GM18868 (cell line): ENCODE data around the gene MMD.
"Not testable (repeated sequence)": the region's sequence is repeated elsewhere in the genome, so short reads cannot be mapped to it uniquely, and the experiment has no call there.

ENCODE experiments used
- ATAC-seq: cut with Tn5 transposase; IDR thresholded peaks from one replicate; pipeline ENCODE4 v1.9.1; 2021; ENCODE audit warnings: mild to moderate bottlenecking, moderate library complexity; ENCODE audit not compliant: unreplicated experiment

The MMD gene

GRCh38 chr17:55424893-55425540 is 3.4 kb upstream of the MMD start:
- no peak for ATAC-seq

DNA sequence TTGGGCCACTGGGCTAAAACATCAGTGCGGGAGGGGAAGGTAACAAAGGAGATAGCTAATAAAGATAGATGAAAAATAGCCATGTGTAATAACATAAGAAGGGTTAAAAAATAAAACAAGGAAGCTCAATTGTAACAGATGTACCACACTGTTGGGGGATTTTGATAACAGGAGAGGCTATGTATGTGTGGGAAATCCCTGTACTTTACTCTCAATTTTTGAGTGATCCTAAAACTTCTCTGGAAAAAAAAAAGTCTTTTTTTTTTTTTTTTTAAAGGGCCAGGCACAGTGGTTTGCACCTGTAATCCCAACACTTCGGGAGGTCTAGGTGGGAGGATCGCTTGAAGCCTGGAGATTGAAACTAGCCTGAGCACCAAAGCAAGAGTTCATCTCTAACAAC is 1.9 kb upstream of the MMD start:
- no peak for ATAC-seq

GRCh38 chr17:55422828-55423164 is 1.2 kb upstream of the MMD start:
- not testable (repeated sequence) for ATAC-seq

- ATAC-seq: no peak
Measured at GRCh38 chr17:55420776-55421178, 858 bp downstream of the MMD start.

DNA sequence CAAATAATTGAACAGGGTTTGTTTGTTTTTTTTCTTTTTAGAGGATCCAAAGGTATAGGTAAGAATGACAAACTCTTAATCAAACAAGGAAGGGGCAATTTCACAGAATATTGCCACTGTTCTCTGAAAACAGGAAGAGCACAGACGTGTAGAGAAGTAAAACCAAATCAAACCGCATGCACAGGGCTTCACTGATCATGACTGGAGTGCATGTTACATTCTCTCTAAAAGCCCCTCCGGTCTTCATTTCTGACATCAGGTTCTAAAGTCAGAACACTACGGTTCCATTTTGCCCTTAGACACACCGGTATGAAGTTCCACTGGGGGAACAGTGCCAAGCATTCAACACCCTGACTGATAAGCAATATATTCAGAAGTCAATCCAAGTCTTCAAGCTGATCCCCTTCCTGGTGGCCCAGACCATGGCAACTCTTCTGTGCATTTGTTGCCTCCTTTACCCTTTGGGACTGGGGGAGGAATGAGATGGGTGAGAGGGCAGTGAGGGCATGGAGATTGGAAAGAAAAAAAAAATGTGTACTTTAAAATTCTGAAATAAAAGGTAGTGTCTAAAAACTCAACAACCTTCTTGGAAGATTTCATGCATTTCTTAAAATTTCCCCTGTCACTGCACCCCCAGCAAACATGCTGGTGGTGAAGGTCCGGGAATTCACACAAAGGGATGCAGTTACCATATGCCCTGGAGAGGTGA is 1.4 kb downstream of the MMD start:
- peak; percentile 50 for ATAC-seq

GRCh38 chr17:55418369-55419268 is 3.0 kb downstream of the MMD start:
- no peak for ATAC-seq

DNA sequence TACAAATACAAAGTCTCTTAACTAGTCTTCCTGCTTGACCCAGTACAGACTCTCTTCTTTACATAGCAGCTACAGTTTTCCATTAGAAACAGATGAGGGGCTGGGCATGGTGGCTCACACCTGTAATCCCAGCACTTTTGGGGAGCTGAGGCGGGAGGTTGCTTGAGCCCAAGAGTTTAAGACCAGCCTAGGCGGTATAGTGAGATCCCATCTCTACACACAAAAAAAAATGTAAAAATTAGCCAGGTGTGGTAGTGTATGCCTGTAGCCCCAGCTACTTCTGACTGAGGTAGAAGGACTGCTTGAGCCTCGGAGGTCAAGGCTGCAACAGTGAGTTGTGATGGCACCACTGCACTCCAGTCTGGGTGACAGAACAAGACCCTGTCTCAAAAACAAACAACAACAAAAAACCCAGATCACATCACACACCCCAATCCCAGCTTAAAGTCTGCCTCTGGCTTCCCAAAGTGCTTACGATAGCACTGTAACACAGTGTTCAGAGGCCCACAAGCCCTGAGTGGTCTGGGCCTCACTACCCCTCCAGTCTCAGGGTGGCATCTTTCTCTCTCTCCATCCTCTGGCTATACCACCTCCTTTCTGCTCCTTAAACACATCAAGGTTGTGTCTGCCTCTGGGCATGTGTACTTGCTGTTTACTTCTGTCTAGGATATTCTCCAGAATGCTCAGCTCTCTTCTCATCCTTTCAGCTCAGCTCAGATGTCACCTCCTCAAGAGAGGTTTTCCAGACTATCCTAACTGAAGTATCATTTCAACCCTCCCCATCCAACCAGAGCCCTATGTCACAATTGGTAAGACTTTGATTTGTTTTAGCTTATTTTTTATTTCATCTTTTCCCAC is 4.0 kb downstream of the MMD start:
- ATAC-seq: no peak

DNA sequence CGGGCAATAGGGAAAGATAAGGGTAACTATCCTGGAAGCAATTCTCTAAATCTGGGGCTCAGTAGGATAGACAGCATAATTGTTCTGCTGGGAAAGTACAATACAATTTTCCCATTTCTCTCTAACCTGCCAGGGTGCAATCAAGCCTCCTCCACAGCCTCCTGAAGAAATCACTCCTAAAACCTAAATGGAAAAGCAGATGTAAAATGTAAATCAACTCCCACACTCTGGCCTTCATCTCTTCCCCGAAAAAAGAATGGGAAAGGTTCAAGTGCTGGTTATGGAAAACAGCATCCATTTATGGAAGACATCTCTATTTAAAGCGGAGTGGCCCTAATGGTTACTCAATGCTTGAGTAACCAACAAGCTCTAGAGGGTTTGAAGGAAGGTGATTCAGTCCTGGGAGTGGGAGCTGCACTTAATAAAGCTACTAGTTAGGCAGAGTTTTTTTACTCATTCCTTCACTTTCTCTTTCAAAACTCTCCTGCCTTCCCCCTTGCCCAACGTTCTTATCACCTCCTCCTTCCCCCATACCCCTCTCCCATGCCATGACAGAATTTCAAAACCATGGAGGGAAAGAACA is 5.1 kb downstream of the MMD start:
- ATAC-seq: no peak

- ATAC-seq: no peak
Measured at GRCh38 chr17:55416000-55416399, 5.6 kb downstream of the MMD start.

- ATAC-seq: no peak
Measured at GRCh38 chr17:55414983-55415382, 6.7 kb downstream of the MMD start.

GRCh38 chr17:55413825-55414489 is 7.7 kb downstream of the MMD start:
- no peak for ATAC-seq

GRCh38 chr17:55411463-55411855 is 10.2 kb downstream of the MMD start:
- ATAC-seq: no peak

GRCh38 chr17:55410722-55411462 is 10.7 kb downstream of the MMD start:
- no peak for ATAC-seq

GRCh38 chr17:55409030-55409800 is 12.4 kb downstream of the MMD start:
- peak; percentile 61 for ATAC-seq

DNA sequence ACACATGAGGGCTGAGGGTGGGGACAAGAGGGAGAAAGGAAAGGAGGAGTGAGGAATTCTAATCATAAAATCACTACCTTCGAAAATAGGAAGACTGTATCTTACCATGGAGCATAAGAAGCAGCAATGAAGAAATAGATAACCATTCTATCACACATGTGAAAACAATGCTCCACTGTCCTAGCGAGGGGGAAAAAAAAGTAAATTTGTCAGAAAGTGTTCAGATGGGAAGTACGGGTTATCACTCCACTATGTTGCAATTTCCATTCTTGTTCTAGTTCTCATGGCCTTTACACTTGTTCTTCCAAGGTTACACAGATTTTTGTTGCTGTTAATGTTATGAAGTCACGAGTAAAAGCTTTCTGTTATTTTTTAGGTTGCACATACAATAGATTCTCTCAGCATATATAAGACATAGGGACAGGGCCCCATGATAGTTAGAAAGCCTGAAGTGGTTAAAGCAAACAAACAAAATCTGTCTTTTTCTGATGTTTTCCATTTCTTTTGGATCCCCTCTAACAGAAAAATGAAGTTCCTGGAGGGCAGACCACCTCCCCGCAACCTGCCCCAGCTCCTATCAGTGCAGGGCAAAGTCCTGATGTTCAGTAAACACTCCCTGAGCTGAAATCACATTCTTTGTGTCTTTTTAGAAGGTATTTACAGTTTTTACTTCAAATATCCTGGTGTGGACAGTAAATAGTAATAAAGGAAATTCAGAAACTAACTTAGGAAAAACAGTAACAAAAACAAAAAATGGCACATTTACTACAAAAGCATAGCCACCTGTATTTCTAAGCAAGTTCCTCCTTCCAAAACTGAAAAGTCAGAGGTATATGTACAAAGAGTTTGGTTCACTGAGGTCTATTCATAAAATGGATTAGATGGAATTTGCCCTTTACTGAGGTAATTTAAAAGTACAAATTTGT is 13.7 kb downstream of the MMD start:
- no peak for ATAC-seq

DNA sequence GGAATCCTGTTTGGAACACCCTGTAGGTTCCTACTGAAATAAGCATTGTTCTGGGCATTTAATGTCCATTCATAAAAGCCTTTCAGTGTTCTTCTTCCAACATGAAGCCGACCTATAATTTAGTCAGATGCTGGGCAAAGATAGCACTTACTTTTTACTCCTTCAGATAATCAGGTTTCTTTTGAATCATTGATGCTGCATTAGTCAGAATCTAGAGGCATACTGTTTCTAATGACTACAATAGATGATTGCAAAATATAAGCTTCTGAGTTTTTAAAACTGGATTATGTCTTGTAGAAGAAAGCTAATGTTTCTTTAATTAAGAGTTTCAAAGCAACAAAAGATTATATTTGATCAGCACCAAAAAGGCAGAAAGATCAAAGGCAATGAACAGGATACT is 16.0 kb downstream of the MMD start:
- no peak for ATAC-seq

DNA sequence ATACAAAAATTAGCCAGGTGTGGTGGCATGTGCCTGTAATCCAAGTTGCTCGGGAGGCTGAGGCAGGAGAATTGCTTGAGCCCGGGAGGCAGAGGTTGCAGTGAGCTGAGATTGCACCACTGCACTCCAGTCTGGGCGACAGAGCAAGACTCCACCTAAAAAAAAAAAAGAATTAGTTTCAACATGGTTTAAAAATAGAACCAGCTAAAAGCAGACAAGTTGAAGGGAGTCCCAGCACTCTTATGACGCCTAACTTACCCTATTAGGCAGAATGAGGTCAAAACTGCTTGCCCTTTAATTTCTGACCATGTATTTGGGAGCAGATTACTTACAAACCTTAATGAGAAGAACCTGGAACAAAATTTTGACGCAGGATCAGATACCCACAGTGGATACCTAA is 17.4 kb downstream of the MMD start:
- ATAC-seq: not testable (repeated sequence)

- no peak for ATAC-seq
Measured at GRCh38 chr17:55402374-55402773, 19.3 kb downstream of the MMD start.
